ENCODE data around the gene GLP2R.

- TF ChIP-seq JUND (IDR thresholded peaks at IDR 0.05; ENCODE audit: low read length) (no peak), EZH2 (IDR thresholded peaks at IDR 0.05; ENCODE audit: low read depth, low read length, severe bottlenecking) (no peak), TAF1 (IDR thresholded peaks at IDR 0.05; ENCODE audit: low read depth, low read length) (no peak), POLR2A (IDR thresholded peaks at IDR 0.05; ENCODE audit: control extremely low read depth in 1 of 2, low read depth in 2 of 2, low read length in 2 of 2) (no peak), CHD2 (IDR thresholded peaks at IDR 0.05; ENCODE audit: low read length) (no peak), EP300 (IDR thresholded peaks at IDR 0.05; ENCODE audit: borderline replicate concordance in 1 of 2, low read depth in 2 of 2, low read length in 2 of 2) (no peak), CTCF (IDR thresholded peaks at IDR 0.05; ENCODE audit: control extremely low read depth in 1 of 3, insufficient read depth in 1 of 3, low read depth in 1 of 3, low read length in 3 of 3) (peak; percentile 69 to 90 (median 86)), JUN (IDR thresholded peaks at IDR 0.05; ENCODE audit: low read depth, low read length) (no peak), MAX (IDR thresholded peaks at IDR 0.05) (peak; percentile 58), ASH2L (IDR thresholded peaks at IDR 0.05; ENCODE audit: low read length) (no peak)
Measured at GRCh38 chr17:9905902-9906301, 80.2 kb downstream of the GLP2R start.

Measured in H1 (cell line).